Measurements from ENCODE around the gene CAMSAP2.

The CAMSAP2 gene

GRCh38 chr1:200900877-200901276, 162.2 kb downstream of the CAMSAP2 start:
- 0 out of 2 replicates have a peak, but pooled peaks cover 18% of the 10 kb centered on the region for H3K36me3 ChIP-seq (replicated peaks; ENCODE audit: insufficient read depth, low read length)
- H3K79me2 ChIP-seq (ENCODE audit: low read length) = peaks cover 31% of the 10 kb centered on the region
- no peak overlapping the region for H3K27ac ChIP-seq (ENCODE audit: low read length)
- TF ChIP-seq EZH2 (optimal IDR thresholded peaks at IDR 0.05; ENCODE audit: low read depth, low read length) (no peak), EZH2phosphoT487 (IDR thresholded peaks at IDR 0.05; ENCODE audit: low read length) (no peak), CTCF (IDR thresholded peaks at IDR 0.05; ENCODE audit: low read length) (no peak)
- 0 out of 2 replicates have a peak, but pooled peaks cover under 1% of the 10 kb centered on the region for H3K4me1 ChIP-seq (ENCODE audit: low read length)
- H3K4me2 ChIP-seq (ENCODE audit: low read depth, low read length) = no peak overlapping the region
- H2AFZ ChIP-seq (ENCODE audit: low read length) = no peak overlapping the region
- no peaks in the 10 kb centered on the region for H3K9me3 ChIP-seq (replicated peaks; ENCODE audit: insufficient read depth, low read length)
- no peak overlapping the region for H3K9ac ChIP-seq (ENCODE audit: low read length)
- no peaks in the 10 kb centered on the region for H3K9me2 ChIP-seq (replicated peaks; ENCODE audit: insufficient read depth, low read length)
- H3K4me3 ChIP-seq (ENCODE audit: low read length) = no peak overlapping the region
- DNase-seq = no peak
- H3F3A ChIP-seq (ENCODE audit: insufficient read depth, low read length) = no peaks in the 10 kb centered on the region
- no peaks in the 10 kb centered on the region for H4K20me1 ChIP-seq (ENCODE audit: insufficient read depth, low read length)
- H3K27me3 ChIP-seq (replicated peaks; ENCODE audit: insufficient read depth, low read length) = no peaks in the 10 kb centered on the region

GRCh38 chr1:200901350-200901749, 162.7 kb downstream of the CAMSAP2 start:
- H3F3A ChIP-seq (ENCODE audit: insufficient read depth, low read length) = no peaks in the 10 kb centered on the region
- no peaks in the 10 kb centered on the region for H3K27me3 ChIP-seq (replicated peaks; ENCODE audit: insufficient read depth, low read length)
- TF ChIP-seq CTCF (IDR thresholded peaks at IDR 0.05; ENCODE audit: low read length) = no peak
- TF ChIP-seq EZH2phosphoT487 (IDR thresholded peaks at IDR 0.05; ENCODE audit: low read length) = no peak
- H3K79me2 ChIP-seq (ENCODE audit: low read length) = peaks cover 26% of the 10 kb centered on the region
- no peak overlapping the region for H3K4me3 ChIP-seq (ENCODE audit: low read length)
- H3K9me2 ChIP-seq (replicated peaks; ENCODE audit: insufficient read depth, low read length) = no peaks in the 10 kb centered on the region
- no peak overlapping the region for H3K4me2 ChIP-seq (ENCODE audit: low read depth, low read length)
- H3K9ac ChIP-seq (ENCODE audit: low read length) = no peak overlapping the region
- H4K20me1 ChIP-seq (ENCODE audit: insufficient read depth, low read length) = no peaks in the 10 kb centered on the region
- H3K4me1 ChIP-seq (ENCODE audit: low read length) = no peaks in the 10 kb centered on the region
- no peaks in the 10 kb centered on the region for H3K9me3 ChIP-seq (replicated peaks; ENCODE audit: insufficient read depth, low read length)
- DNase-seq = no peak
- H2AFZ ChIP-seq (ENCODE audit: low read length) = no peak overlapping the region
- H3K36me3 ChIP-seq (replicated peaks; ENCODE audit: insufficient read depth, low read length) = 0 out of 2 replicates have a peak, but pooled peaks cover 18% of the 10 kb centered on the region
- no peak overlapping the region for H3K27ac ChIP-seq (ENCODE audit: low read length)

GRCh38 chr1:200901796-200902444, 163.2 kb downstream of the CAMSAP2 start:
- Histone ChIP-seq H3K9ac (ENCODE audit: low read length) (no peak overlapping the region), H3K9me2 (replicated peaks; ENCODE audit: insufficient read depth, low read length) (no peaks in the 10 kb centered on the region), H3K4me1 (ENCODE audit: low read length) (no peaks in the 10 kb centered on the region), H3K36me3 (replicated peaks; ENCODE audit: insufficient read depth, low read length) (0 out of 2 replicates have a peak, but pooled peaks cover 18% of the 10 kb centered on the region), H3K79me2 (ENCODE audit: low read length) (peaks cover 20% of the 10 kb centered on the region), H2AFZ (ENCODE audit: low read length) (no peak overlapping the region), H3K4me3 (ENCODE audit: low read length) (no peak overlapping the region), H3K4me2 (ENCODE audit: low read depth, low read length) (no peak overlapping the region), H3F3A (ENCODE audit: insufficient read depth, low read length) (no peaks in the 10 kb centered on the region), H3K27ac (ENCODE audit: low read length) (no peak overlapping the region), H3K9me3 (replicated peaks; ENCODE audit: insufficient read depth, low read length) (no peaks in the 10 kb centered on the region), H4K20me1 (ENCODE audit: insufficient read depth, low read length) (no peaks in the 10 kb centered on the region), H3K27me3 (replicated peaks; ENCODE audit: insufficient read depth, low read length) (no peaks in the 10 kb centered on the region)
- TF ChIP-seq EZH2phosphoT487 (IDR thresholded peaks at IDR 0.05; ENCODE audit: low read length) (no peak), CTCF (IDR thresholded peaks at IDR 0.05; ENCODE audit: low read length) (no peak), EZH2 (optimal IDR thresholded peaks at IDR 0.05; ENCODE audit: low read depth, low read length) (no peak)
- no peak for DNase-seq
